Osteocyte (in vitro differentiated cells): ENCODE measurements around the gene PTBP3. TPM values are rescaled to one million over a fixed set of nuclear protein-coding genes. Genes with fewer than 3 reads are reported as not detected.
A peak's percentile ranks its signal among the peaks of the same experiment; 100 is the strongest.

Experiments
- DNase-seq: peaks from one replicate; pipeline ENCODE4 v3.0.0; 2021; ENCODE audit warnings: mixed read lengths; ENCODE audit not compliant: unreplicated experiment; ENCODE audit errors: extremely low spot score
- H3K27ac Mint-ChIP-seq: one replicate; pipeline ENCODE4 v1.8.0; 2021; ENCODE audit warnings: mild to moderate bottlenecking, mixed read lengths; ENCODE audit not compliant: unreplicated experiment
- H3K27me3 Mint-ChIP-seq: one replicate; pipeline ENCODE4 v1.8.0; 2021; ENCODE audit warnings: mixed read lengths; ENCODE audit not compliant: unreplicated experiment
- H3K36me3 Mint-ChIP-seq: one replicate; pipeline ENCODE4 v1.8.0; 2021; ENCODE audit warnings: mixed read lengths; ENCODE audit not compliant: unreplicated experiment
- H3K4me1 Mint-ChIP-seq: one replicate; pipeline ENCODE4 v1.8.0; 2021; ENCODE audit warnings: mixed read lengths; ENCODE audit not compliant: unreplicated experiment
- H3K4me3 Mint-ChIP-seq: one replicate; pipeline ENCODE4 v1.8.0; 2021; ENCODE audit warnings: mild to moderate bottlenecking, moderate library complexity, mixed read lengths; ENCODE audit not compliant: unreplicated experiment
- H3K9me3 Mint-ChIP-seq: one replicate; pipeline ENCODE4 v1.8.0; 2021; ENCODE audit warnings: mixed read lengths; ENCODE audit not compliant: unreplicated experiment
- CTCF ChIP-seq: fragments of 200-600 bp; sonication (generic); IDR thresholded peaks from 2 replicates; pipeline ENCODE4 v1.5.0; 2021; ENCODE audit warnings: antibody characterized with exemption, mild to moderate bottlenecking, moderate library complexity
- total RNA-seq: library from RNA; stranded (reverse); gene quantifications from 2 replicates; pipeline ENCODE4 v1.2.1, GENCODE V29; 2021

The PTBP3 gene
- total RNA-seq, 1 donor from 2014 or later: 47.6 TPM

- peaks cover 18% of the 10 kb centered on the region for H3K36me3 Mint-ChIP-seq
- no peak overlapping the region for H3K27ac Mint-ChIP-seq
- H3K27me3 Mint-ChIP-seq: no peaks in the 10 kb centered on the region
- peaks cover 10% of the 10 kb centered on the region for H3K4me1 Mint-ChIP-seq
- H3K4me3 Mint-ChIP-seq: no peak overlapping the region
- DNase-seq: no peak
- TF ChIP-seq CTCF: no peak
- no peaks in the 10 kb centered on the region for H3K9me3 Mint-ChIP-seq
These were observed 99.7 kb downstream of the PTBP3 start for GRCh38 chr9:112233769-112234168.

- Mint-ChIP-seq H3K36me3 (peaks cover 18% of the 10 kb centered on the region), H3K4me3 (no peak overlapping the region), H3K27me3 (no peaks in the 10 kb centered on the region), H3K9me3 (no peaks in the 10 kb centered on the region), H3K27ac (peak overlapping the region; percentile 57), H3K4me1 (peaks cover 7% of the 10 kb centered on the region)
- no peak for DNase-seq
- TF ChIP-seq CTCF: no peak
These were observed 101.2 kb downstream of the PTBP3 start for GRCh38 chr9:112232233-112232632.

GRCh38 chr9:112226091-112226490 lies 107.3 kb downstream of the PTBP3 start:
- DNase-seq: no peak
- no peak overlapping the region for H3K4me3 Mint-ChIP-seq

GRCh38 chr9:112224401-112225289 lies 108.8 kb downstream of the PTBP3 start:
- Mint-ChIP-seq H3K4me1 (peaks cover 14% of the 10 kb centered on the region), H3K4me3 (no peak overlapping the region), H3K27me3 (no peaks in the 10 kb centered on the region), H3K9me3 (no peaks in the 10 kb centered on the region), H3K27ac (no peak overlapping the region), H3K36me3 (peaks cover 57% of the 10 kb centered on the region)
- no peak for TF ChIP-seq CTCF
- no peak for DNase-seq

More at GRCh38 chr9:112226091-112226490, 107.3 kb downstream of the PTBP3 start:
- H3K36me3 Mint-ChIP-seq: peaks cover 57% of the 10 kb centered on the region
- TF ChIP-seq CTCF: no peak
- peaks cover 3% of the 10 kb centered on the region for H3K4me1 Mint-ChIP-seq
- no peaks in the 10 kb centered on the region for H3K9me3 Mint-ChIP-seq
- H3K27me3 Mint-ChIP-seq: no peaks in the 10 kb centered on the region
- no peak overlapping the region for H3K27ac Mint-ChIP-seq

GRCh38 chr9:112218908-112219307 lies 114.5 kb downstream of the PTBP3 start:
- no peaks in the 10 kb centered on the region for H3K27me3 Mint-ChIP-seq
- no peaks in the 10 kb centered on the region for H3K9me3 Mint-ChIP-seq
- peaks cover 48% of the 10 kb centered on the region for H3K36me3 Mint-ChIP-seq
- H3K4me3 Mint-ChIP-seq: no peak overlapping the region
- no peak for DNase-seq
- no peak overlapping the region for H3K27ac Mint-ChIP-seq
- peaks cover 20% of the 10 kb centered on the region for H3K4me1 Mint-ChIP-seq
- TF ChIP-seq CTCF: no peak
